Renal cortical epithelial cell (primary cell): ENCODE data around the gene PCDH15. TPM values are rescaled to one million over a fixed set of nuclear protein-coding genes. Genes with fewer than 3 reads are reported as not detected.
A peak's percentile ranks its signal among the peaks of the same experiment; 100 is the strongest.

Source experiments
- DNase-seq: peaks from one replicate; pipeline ENCODE4 v3.0.0-alpha.2; 2011; ENCODE audit warnings: low read depth
- total RNA-seq: library from RNA; depleted of rRNA; stranded (reverse); fragments of >200 nt; gene quantifications from 2 replicates; pipeline ENCODE4 v1.2.3, GENCODE V29; 2014

Gene PCDH15
- total RNA-seq: not detected in 2 replicates

DNA sequence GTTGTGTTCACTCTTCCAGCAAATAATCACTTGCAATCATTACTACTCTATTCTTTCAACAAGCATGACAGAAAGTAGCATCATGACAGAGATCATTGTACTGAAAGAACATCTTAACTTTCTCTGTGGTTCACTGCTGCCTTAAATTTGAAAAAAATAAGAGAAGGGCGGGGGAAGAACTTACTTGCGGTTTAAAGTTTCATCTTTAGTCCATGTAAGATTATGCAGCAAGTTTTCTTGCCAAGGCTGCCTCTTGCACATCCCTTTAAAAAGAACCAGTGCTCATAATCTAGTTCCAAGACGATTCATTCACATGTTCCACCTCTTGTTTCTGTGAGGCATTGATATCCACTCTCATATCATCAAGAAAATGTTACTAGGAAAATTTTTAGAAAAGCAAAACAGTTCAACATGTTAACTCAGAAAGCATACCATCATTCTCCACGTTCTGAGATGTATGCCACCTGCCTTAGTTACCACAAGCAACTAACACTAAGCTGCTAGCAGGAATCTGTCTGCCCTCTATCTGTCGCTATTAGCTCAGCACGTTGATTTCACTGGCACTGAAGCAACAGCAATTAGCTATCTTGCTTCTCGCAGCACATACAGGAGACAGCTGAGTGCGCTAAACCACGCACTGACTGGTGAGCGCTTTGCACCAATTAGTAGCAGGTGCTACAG is at the start of gene PCDH15:
Gene PCDH15, minus strand, starts transcription at position 491 of the 681 bp plus-strand sequence. CDS start 136,969 bp downstream, outside the sequence.
- peak; percentile 80 for DNase-seq

DNA sequence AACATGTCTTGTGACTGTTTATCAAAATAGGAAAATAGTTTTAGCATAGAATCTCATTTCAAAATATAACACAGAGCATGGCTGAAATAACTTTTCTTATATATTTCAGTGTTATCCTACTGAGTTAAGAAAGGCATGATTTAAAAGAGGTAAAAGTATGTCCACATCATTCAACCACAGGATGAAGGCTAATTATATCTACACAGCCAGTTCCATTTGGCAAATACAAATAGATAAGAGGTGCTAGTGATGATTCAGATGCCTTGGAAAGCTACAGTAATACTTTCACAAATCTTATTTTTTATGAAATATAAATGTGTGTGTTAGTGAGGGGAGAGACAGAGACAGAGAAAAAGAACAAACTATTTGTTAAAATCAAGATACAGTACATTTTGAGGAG is 42.9 kb upstream of the PCDH15 start:
- DNase-seq: no peak

DNA sequence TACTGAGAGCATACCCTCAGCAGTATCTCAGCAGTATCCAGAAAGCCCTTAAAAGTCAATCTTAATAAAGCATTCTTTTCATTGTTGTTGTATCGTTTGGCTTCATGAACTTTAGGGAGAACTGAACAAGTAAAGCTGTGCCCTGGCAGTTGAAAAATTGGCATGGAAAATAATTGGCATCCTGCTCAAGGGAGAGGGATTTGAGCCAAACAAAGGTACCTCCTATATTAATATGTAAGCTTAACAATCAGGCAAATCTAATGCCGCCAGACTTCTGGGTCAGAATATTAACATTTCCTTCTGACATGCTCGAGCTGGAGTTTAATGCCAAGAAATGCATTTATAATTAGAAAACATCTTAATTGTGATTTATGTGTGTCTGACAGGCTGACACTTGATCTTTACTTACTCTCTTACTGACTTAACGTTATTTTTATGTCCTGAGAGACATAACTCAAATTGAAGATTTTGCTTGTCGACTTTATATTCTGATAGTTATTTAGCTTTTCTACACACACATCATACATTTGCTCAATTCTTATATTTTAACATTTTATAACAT is 42.1 kb upstream of the PCDH15 start:
- DNase-seq: peak; percentile 17

DNA sequence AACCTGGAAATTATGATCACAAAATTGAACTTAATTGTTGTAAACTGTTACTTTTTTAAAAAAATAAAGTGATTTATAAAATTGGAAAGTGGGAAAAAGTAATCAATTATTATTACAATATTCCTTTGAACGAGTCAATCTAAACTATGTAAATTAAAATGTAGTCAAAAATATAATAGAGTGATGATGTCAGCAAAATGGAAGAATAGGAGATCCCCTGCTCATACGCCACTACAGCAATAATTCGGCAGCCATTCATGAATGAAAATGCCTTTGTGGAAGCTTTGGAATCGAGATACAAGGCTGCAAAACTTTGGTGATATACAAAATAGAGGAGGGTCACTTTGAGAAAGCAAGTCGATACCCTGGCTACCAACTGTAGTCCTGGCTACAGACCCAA is 36.4 kb upstream of the PCDH15 start:
- no peak for DNase-seq

DNA sequence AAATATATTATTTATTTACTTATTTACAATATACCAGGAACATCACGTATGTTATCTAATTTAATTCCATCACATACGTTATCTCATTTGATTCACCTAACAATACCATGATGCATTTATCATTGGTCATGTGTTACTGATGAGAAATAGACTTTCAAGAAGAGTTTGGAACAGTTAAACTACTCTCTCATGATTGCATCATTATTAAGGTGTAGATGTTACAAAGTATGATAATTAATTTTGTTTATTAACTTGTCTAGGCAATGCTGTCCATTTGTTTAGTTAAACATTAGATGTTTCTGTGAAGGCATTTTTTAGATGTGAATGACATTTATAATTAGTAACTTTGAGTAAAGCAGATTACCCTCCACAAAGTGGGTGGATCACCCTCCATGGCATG is 32.0 kb upstream of the PCDH15 start:
- no peak for DNase-seq

DNA sequence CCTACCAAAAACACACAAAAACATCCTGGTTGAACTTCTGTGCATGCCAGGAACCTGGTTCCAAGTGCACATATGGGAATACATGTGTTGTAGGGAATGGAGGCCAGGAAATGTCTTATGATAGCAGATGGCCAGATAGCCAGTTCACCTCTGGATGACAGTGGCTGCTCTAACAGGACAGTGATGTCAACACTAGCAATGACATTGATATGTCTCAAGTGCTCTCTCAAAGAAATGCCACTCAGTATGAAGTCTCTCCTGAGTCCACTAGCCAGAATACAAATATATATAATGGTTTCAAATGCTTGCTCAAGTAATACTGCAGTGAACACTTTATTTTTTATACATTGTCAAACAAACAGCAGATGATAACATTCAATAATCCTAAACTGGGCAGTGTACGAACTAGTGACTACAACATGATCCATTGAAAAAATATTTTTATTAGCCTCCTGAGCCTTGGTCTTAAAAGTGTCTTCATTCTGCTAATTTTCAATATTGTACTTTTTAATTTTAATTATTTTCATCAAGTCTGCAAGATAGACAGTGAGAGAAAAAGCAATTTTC is 26.0 kb upstream of the PCDH15 start:
- DNase-seq: no peak

DNA sequence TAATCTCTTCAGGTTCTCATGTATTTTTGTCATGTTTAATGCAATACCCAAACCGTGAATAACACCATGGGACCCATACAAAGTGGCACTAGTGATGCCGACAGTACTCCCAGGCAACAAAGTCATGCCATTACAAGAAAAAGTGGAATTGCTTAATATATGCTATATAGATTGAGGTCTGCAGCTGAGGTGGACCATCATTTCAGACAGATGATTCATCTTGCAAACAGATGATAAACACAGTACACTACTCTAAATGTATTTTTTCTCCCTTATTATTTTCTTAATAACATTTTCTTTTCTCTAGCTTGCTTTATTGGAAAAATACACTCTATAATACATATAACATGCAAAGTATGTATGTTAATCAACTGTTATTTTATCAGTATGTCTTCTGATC is 14.6 kb upstream of the PCDH15 start:
- no peak for DNase-seq

DNA sequence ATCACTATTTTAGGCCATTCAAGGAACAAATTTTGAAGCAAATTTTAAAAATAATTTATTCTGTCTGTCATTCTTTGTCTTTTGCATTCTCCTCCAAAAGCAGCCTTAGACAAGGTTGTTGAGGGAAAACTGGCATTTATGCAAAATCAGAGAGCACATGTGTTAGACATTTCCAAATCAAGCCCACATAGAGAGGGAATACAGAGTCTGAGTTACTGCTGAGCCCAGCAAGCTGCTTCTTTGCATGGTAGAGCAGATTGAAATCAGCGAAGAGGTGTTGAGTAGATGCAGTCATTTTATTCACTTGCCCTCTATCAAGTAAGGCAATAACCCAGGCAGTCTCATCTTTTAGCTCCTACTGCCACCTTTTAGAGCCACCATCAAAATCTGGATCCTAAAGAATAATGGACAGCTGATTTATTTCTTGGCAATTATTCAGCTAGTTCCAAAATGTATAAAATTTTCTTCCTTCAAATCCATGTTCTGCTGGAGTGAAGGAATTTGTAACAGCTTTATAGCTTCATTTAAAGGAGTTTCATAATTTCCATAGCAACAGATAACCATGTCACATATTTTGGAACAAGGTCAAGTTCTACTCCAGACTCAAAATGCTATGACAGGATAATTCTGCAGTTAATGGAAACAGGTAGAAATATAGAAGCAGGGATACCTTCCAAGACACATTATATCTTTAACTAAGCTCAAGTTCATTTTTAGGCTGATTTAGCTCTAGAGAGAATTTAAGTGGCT is 7.3 kb upstream of the PCDH15 start:
- no peak for DNase-seq

DNA sequence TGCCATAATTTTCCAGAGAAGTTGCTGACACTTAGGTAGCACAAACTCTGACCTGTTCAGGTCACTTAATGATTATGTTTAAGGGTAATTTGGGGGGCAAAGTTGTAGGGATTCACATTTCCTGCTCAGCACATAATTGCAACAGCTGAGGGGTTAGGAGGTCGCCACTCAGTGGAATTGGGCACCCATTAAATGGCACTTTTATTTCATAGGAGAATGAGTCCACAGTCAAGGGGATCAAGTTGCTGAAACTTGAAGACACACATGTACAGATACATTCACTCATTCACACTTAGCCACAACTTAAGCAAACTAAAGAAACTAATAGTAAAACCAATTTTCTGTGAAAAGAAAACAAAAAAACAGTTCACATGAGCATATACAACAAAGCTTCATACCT is 1.5 kb downstream of the PCDH15 start:
- no peak for DNase-seq

DNA sequence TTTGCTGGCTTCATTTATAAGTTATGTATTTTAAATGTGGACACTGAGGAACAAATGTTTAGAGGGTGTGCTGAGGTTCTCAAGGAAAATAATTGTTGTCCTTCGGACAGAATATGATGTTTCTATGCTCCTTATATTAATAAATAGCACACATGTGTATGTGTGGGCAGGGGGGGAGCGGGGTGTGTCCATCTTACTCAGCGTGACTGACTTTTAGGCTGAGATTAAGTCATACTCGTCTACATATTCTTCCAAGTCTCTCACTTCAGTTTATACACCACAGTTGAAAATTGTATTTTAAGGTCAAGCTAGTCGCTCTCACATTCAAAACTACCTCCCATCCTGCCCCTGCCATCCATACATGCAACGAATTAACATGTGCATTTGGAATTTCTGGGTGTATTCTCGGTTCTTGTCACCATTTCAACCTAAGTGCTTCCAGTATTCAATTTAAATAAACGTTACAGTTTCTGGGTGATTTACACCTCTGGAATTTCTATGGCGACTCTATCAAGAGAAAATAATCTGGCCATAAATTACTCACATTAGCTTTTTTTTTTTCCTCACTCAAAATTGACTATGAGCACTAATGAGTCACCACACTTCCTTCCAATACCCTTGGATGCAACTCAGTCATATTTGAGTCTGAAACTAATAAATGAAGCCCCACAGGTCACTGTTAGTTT is 3.3 kb downstream of the PCDH15 start:
- peak; percentile 53 for DNase-seq

DNA sequence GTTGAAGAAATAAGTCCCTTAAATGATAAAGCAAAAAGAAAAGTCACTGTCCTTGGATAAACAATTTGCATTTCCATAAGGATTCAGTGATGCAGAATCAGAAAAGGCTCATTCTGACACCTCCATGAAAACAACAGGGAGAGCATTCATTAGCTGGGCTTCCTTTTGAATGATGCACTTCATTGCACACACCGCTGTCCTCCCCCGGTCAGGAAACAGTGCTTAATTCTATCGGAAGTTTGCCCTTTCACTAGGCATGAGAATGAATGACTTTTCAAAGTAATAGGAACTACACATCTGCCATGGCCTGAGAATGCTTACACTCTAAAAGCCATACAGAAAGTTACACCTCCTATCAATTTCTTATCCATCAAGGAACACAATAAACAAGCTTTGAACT is 4.2 kb downstream of the PCDH15 start:
- DNase-seq: no peak

DNA sequence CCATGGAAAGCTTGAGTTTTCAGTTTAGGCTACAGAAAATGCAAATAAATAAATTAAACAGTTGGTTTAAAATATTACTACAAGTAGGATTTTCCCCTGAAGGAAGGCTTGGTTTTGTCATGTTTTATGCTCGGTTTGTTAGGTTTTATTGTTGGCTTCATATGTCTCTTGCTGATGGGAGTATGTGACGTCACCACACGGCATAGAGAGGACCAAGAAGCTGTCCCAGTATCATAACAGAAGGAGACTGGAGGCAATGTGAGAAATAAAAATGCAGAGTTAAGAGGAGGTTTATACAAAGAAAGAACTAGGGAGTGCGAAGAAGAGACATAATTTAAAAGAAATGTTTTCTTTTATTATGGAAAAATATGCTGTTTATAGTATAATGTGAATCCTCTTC is 24.4 kb downstream of the PCDH15 start:
- DNase-seq: no peak

DNA sequence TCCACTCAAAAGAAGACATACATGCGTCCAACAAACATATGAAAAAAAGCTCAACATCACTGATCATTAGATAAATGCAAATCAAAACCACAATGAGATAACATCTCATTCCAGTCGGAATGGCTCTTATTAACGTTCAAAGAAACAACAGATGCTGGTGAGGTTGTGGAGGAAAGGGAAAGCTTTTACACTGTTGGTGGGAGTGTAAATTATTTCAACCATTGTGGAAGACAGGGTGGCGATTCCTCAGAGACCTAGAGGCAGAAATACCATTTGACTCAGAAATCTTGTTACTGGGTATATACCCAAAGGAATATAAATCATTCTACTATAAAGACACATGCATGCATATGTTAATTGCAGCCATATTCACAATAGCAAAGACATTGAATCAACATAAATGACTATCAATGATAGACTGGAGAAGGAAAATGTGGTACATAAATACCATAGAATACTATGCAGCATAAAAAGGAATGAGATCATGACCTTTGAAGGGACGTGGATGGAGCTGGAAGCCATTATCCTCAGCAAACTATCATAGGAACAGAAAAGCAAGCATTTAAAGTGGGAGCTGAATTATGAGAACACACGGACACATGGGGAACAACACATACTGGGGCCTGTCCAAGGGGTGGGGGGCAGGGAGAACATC is 28.4 kb downstream of the PCDH15 start:
- DNase-seq: no peak

DNA sequence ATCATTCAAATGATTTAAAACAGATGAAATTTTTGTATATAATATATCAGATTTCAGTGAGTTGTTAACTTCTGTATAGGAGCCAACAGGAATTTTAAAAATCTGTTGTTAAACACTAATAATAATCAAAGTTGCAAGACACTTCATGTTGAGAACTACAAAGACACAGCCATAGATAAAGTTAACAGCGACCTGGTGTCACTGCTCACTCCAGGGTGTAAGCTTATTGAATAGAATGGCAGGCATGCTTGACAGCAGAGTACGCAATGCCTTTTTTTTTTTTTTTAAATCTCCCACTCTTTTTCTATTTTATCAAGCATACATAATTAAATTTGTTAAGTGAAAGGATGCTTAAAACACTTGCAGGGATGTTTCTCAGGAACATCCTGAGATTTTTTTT is 32.0 kb downstream of the PCDH15 start:
- DNase-seq: no peak

DNA sequence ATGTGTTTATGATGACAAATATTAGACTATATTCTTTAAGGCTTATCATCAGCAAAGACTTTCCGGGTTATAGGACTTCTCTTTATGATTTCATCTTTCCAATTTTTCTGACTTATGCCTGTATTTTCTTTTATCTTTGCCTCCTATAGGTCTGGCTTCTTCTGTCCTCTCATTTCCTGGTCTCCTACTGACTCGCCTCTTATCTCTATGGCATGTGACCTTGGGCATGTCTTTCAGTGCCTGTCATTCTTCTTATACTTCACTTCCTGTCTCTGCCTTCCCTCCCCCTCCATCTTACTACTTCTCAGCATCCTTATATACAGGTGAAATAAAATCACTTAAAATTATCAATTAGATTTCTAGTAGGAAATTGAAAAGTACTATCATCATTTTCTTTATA is 42.2 kb downstream of the PCDH15 start:
- DNase-seq: no peak

DNA sequence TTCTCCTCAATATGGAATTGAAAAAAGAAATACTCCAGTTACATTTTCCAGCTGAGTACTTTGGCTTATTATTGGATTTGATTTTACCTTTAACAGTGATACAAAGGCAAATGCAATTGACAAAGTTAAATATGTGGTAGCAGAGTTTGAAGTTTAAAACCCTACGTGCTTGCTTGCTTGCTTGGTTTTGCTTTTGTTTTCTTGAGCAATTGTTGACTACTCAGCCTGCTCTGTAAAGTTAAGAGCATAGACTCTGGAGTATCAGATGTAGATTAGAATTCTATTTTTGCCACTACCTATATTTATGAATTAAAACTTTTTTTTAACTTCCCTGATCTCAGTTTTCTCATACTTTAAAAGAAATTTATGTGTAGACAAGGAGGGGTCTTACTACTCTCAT is 51.4 kb downstream of the PCDH15 start:
- no peak for DNase-seq

DNA sequence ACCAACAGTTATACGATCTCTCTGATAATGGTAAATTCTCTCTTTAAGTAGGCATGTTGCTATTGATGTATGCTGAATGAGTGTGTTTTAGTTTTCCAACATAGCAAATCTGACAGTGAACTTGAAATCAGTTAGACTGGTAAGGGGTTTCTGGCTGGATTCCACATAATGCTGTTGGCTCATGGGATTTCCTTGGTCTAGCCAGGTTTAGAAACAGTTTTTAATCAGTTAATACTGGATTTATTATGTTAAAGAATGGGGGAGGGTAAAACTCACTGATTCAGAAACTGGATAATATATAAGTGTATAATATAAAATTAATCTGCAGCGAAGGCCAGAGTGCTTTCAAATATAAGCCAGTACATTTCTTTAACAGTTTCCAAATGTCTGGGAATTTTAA is 55.6 kb downstream of the PCDH15 start:
- no peak for DNase-seq

DNA sequence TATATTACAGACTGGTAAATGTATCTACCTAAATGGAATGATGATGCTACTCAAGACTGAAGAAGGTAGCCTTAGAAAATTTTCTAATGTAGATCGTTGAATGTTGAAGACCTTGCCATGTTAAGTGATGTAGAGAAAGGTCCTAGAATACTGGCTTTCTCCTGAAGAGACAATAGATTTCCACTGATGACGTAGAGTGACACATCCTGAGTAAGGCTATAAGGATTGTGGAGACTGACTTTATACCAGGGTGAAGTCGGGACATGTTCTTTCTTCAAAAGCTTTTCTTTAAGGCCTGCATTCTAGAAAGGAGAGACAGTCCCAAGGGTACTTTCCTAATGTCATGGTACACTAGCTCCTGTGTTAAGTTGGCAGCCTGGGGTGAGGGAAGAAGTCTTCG is 58.6 kb downstream of the PCDH15 start:
- DNase-seq: no peak

DNA sequence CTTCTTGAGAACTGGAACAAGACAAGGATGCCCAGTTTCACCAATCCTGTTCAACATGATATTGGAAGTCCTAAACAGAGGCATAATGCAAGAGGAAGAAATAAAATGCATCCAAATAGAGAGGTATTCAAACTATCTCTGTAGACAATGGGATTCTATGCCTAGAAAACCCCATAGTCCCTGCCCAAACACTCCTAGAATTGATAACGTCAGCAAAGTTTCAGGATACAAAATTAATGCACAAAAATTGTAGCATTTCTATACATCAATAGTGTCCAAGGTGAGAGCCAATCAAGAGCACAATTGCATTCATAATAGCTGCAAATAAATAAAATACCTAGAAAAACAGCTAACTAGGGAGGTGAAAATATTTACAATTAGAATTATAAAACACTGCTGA is 72.5 kb downstream of the PCDH15 start:
- DNase-seq: no peak

DNA sequence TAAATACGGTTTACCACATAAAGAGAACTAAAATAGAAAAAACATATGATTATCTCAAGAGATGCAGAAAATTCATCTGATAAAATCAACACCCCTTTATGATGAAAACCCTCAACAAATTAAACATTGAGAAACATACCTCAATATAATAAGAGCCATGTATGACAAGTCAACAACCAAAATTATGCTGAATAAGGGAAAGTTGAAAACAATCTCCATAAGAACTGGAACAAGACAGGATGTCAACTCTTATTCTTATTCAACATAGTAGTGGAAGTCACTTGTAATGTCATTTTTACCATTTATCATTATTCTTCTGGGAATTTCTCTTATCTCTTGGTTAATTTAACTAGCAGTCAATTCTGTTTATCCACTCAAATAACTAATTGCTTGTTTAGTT is 79.0 kb downstream of the PCDH15 start:
- no peak for DNase-seq

DNA sequence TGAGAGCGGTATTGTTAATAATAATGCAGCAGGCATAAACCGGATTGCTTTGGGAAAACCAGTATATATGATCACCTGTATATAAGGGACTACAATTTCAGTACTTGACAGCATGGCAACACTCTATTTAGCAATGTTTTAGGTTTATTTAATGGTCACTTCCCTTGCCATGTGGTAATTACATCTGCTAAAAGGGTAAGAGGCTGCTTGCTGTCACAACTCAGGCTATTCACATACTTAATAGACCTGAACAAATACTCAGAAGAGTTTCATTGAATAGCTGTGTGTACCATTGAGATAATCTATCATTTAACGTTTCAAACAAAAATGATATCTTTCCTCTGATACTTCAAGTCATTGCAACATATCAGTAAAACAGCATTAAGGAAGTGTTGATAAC is 90.1 kb downstream of the PCDH15 start:
- no peak for DNase-seq

DNA sequence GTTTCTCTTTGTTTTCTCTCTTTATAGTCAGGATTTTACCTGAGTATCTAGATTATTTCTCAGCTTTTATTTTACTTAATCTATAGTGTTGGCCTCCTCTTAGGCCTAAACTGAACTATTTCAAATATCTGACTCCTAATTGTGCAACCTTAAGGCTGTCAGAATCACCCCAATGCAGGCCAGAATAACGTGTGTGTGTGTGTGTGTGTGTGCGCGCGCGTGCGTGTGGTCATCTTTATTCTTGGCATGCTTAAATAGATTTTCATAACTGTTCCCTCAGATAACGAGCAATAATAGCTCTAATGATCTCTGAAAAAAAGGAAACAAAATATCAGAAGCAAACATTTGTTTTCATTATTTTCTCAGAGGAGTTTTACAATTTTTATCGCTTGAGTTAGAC is 92.4 kb downstream of the PCDH15 start:
- DNase-seq: no peak
